ENCODE measurements around the gene ILKAP.

- no peak for TF ChIP-seq CTCF (IDR thresholded peaks at IDR 0.05)
- no peak for TF ChIP-seq POLR2AphosphoS5 (IDR thresholded peaks at IDR 0.05; ENCODE audit: low read depth, low read length)
- no peak for TF ChIP-seq REST (IDR thresholded peaks at IDR 0.05; ENCODE audit: insufficient read depth in 1 of 2, low read depth in 2 of 2, low read length in 1 of 2)
- TF ChIP-seq TCF7L2 (IDR thresholded peaks at IDR 0.05; ENCODE audit: low read depth, low read length), result no peak
- TF ChIP-seq SIN3A (IDR thresholded peaks at IDR 0.05; ENCODE audit: borderline replicate concordance, insufficient read depth, low read depth, low read length), result no peak
Measured at GRCh38 chr2:238143239-238143951, 60.1 kb downstream of the ILKAP start.

Data from Panc1 (cell line).